Measurements from ENCODE around the gene NOPCHAP1.

Gene NOPCHAP1

GRCh38 chr12:105026411-105026810 is 40.3 kb downstream of the NOPCHAP1 start:
- no peak for TF ChIP-seq GATA3 (IDR thresholded peaks at IDR 0.05; ENCODE audit: low read depth, low read length)
- TF ChIP-seq GATA2 (IDR thresholded peaks at IDR 0.05; ENCODE audit: low read depth, low read length) = no peak

GRCh38 chr12:105030820-105031807 is 45.0 kb downstream of the NOPCHAP1 start:
- no peak for TF ChIP-seq GATA3 (IDR thresholded peaks at IDR 0.05; ENCODE audit: low read depth, low read length)
- TF ChIP-seq GATA2 (IDR thresholded peaks at IDR 0.05; ENCODE audit: low read depth, low read length) = no peak

GRCh38 chr12:105032703-105033357 is 46.7 kb downstream of the NOPCHAP1 start:
- TF ChIP-seq GATA2 (IDR thresholded peaks at IDR 0.05; ENCODE audit: low read depth, low read length) = no peak
- TF ChIP-seq GATA3 (IDR thresholded peaks at IDR 0.05; ENCODE audit: low read depth, low read length) = no peak

- TF ChIP-seq GATA3 (IDR thresholded peaks at IDR 0.05; ENCODE audit: low read depth, low read length) (no peak), GATA2 (IDR thresholded peaks at IDR 0.05; ENCODE audit: low read depth, low read length) (no peak)
Measured at GRCh38 chr12:105033851-105034250, 47.7 kb downstream of the NOPCHAP1 start.
